HepG2 (cell line): Measurements from ENCODE around the gene ZBTB22. TPM values are rescaled to one million over a fixed set of nuclear protein-coding genes. Genes with fewer than 3 reads are reported as not detected.

Source experiments
- CENPT ChIP-seq: sonication (generic); formaldehyde crosslinking; IDR thresholded peaks from 2 replicates; pipeline ENCODE4 v1.8.0; 2022; ENCODE audit warnings: low read depth, mild to moderate bottlenecking, moderate library complexity, missing genetic modification reagents
- ETS1 ChIP-seq: sonication (generic); formaldehyde crosslinking; IDR thresholded peaks from 2 replicates; pipeline ENCODE4 v1.4.0; 2020; ENCODE audit warnings: missing genetic modification reagents
- HOMEZ ChIP-seq: IDR thresholded peaks from 2 replicates; pipeline ENCODE4 v1.6.1; 2016; ENCODE audit warnings: low read depth
- IKZF1 ChIP-seq: fragments of 450-650 bp; IDR thresholded peaks from 2 replicates; pipeline ENCODE4 v1.7.1; 2016
- IKZF5 ChIP-seq: IDR thresholded peaks from 2 replicates; pipeline ENCODE4 v1.6.1; 2018; ENCODE audit warnings: missing genetic modification reagents, mild to moderate bottlenecking, missing compliant biosample characterization
- KLF12 ChIP-seq: sonication (generic); formaldehyde crosslinking; IDR thresholded peaks from 2 replicates; pipeline ENCODE4 v1.4.0; 2020; ENCODE audit warnings: missing genetic modification reagents, borderline replicate concordance
- MLXIP ChIP-seq: sonication (generic); formaldehyde crosslinking; IDR thresholded peaks from 2 replicates; pipeline ENCODE4 v1.9.0; 2021; ENCODE audit warnings: missing genetic modification reagents, borderline replicate concordance
- MZF1 ChIP-seq: sonication (generic); formaldehyde crosslinking; IDR thresholded peaks from 2 replicates; pipeline ENCODE4 v1.8.1; 2023; ENCODE audit warnings: mild to moderate bottlenecking, missing genetic modification reagents, borderline replicate concordance
- TCF7L2 ChIP-seq: IDR thresholded peaks from 2 replicates; pipeline ENCODE4 v1.6.1; 2011; ENCODE audit warnings: mild to moderate bottlenecking, low read depth, low read length, moderate library complexity
- ZFYVE20 ChIP-seq: sonication (generic); formaldehyde crosslinking; IDR thresholded peaks from 2 replicates; pipeline ENCODE4 v1.8.0; 2023; ENCODE audit warnings: low read depth, mild to moderate bottlenecking, moderate library complexity, missing genetic modification reagents, borderline replicate concordance
- ZNF451 ChIP-seq: sonication (generic); formaldehyde crosslinking; IDR thresholded peaks from 2 replicates; pipeline ENCODE4 v1.5.0; 2020; ENCODE audit warnings: mild to moderate bottlenecking, missing genetic modification reagents
- ZNF563 ChIP-seq: sonication (generic); formaldehyde crosslinking; IDR thresholded peaks from 2 replicates; pipeline ENCODE4 v1.8.0; 2022; ENCODE audit warnings: mild to moderate bottlenecking, moderate library complexity, missing genetic modification reagents
- ZNF652 ChIP-seq: IDR thresholded peaks from 2 replicates; pipeline ENCODE4 v1.6.1; 2016; ENCODE audit warnings: low read depth, borderline replicate concordance
- polyA plus RNA-seq, 8 experiments: library from polyadenylated mRNA; depleted of rRNA in 3 of 8; stranded (reverse) in 7 of 8; unstranded in 1 of 8; fragments of >200 nt; fragmentation: Illumina TruSeq in 4 of 8; extraction: Trizol in 4 of 8; gene quantifications; 2 replicates each; pipeline versions ENCODE4 v1.2.1 to v1.2.3, GENCODE V29; 2011 to 2016; ENCODE audit warnings: low read depth in 4 of 8, missing spikeins in 1 of 8, mixed read lengths in 1 of 8; ENCODE audit not compliant: insufficient read depth in 1 of 8
- total RNA-seq, 5 experiments: library from RNA; depleted of rRNA; stranded (reverse); fragments of >200 nt; fragmentation: Illumina TruSeq; extraction: Trizol; gene quantifications; 2 replicates each; pipeline ENCODE4 v1.2.3, GENCODE V29; 2016; ENCODE audit warnings: low read depth in 1 of 5
- TF ChIP-seq, protein P1 (sequence below): sonication (generic); formaldehyde crosslinking; IDR thresholded peaks from 2 replicates; pipeline ENCODE4 v1.9.0; 2022; ENCODE audit warnings: missing genetic modification reagents, mild to moderate bottlenecking, borderline replicate concordance
- TF ChIP-seq, protein P2 (sequence below): sonication (generic); formaldehyde crosslinking; IDR thresholded peaks from 2 replicates; pipeline ENCODE4 v1.9.0; 2021; ENCODE audit warnings: missing genetic modification reagents, mild to moderate bottlenecking, borderline replicate concordance

Gene ZBTB22
- total and polyA plus RNA-seq, 2 of the 13 experiments (the other 11 are each of a cell fraction or from before 2014, with no cell fraction given): 8.0 to 10.6 TPM

- TF ChIP-seq HOMEZ (CRISPR knock-in tag) (peak; percentile 31; the same call in 1 of the 2 replicates), ZNF652 (CRISPR knock-in tag) (no peak), ETS1 (no peak), ZNF451 (CRISPR knock-in tag) (peak; percentile 67; the same call in 1 of the 2 replicates), MZF1 (no peak), ZFYVE20 (CRISPR knock-in tag) (no peak), TCF7L2 (no peak), MLXIP (CRISPR knock-in tag) (no peak), ZNF563 (no peak), IKZF5 (peak; percentile 36; the same call in 1 of the 2 replicates), KLF12 (CRISPR knock-in tag) (no peak), CENPT (CRISPR knock-in tag) (no peak), IKZF1 (no peak)
- TF ChIP-seq, protein P1, sequence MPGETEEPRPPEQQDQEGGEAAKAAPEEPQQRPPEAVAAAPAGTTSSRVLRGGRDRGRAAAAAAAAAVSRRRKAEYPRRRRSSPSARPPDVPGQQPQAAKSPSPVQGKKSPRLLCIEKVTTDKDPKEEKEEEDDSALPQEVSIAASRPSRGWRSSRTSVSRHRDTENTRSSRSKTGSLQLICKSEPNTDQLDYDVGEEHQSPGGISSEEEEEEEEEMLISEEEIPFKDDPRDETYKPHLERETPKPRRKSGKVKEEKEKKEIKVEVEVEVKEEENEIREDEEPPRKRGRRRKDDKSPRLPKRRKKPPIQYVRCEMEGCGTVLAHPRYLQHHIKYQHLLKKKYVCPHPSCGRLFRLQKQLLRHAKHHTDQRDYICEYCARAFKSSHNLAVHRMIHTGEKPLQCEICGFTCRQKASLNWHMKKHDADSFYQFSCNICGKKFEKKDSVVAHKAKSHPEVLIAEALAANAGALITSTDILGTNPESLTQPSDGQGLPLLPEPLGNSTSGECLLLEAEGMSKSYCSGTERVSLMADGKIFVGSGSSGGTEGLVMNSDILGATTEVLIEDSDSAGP: peak; percentile 99
- TF ChIP-seq, protein P2, sequence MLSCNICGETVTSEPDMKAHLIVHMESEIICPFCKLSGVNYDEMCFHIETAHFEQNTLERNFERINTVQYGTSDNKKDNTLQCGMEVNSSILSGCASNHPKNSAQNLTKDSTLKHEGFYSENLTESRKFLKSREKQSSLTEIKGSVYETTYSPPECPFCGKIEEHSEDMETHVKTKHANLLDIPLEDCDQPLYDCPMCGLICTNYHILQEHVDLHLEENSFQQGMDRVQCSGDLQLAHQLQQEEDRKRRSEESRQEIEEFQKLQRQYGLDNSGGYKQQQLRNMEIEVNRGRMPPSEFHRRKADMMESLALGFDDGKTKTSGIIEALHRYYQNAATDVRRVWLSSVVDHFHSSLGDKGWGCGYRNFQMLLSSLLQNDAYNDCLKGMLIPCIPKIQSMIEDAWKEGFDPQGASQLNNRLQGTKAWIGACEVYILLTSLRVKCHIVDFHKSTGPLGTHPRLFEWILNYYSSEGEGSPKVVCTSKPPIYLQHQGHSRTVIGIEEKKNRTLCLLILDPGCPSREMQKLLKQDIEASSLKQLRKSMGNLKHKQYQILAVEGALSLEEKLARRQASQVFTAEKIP (CRISPR knock-in tag): no peak
Measured at GRCh38 chr6:33317669-33318425, at the start of gene ZBTB22 (continued).
